ENCODE measurements around the gene SSH2. TPM values are rescaled to one million over a fixed set of nuclear protein-coding genes. Genes with fewer than 3 reads are reported as not detected.

SSH2 gene
- total and polyA plus RNA-seq, 8 donors = 8.4 to 19.1 (median 10.3) TPM

- 96 to 97% methylated on average over 5 of the region's 5 CpGs for WGBS, 2 donors
- Histone ChIP-seq H3K36me3 (no peaks in the 10 kb centered on the region), H3K4me3 (no peak overlapping the region), H3K9me3 (no peaks in the 10 kb centered on the region), H3K27ac (no peak overlapping the region), H3K27me3 (no peaks in the 10 kb centered on the region), H3K4me1 (peaks cover 2 to 11% (median 8%) of the 10 kb centered on the region in 3 donors)
- FAIRE-seq = no peak
- intact Hi-C loops (cut with DNase I) = no loop called here
- no peak for TF ChIP-seq CTCF (IDR thresholded peaks at IDR 0.05)
- ATAC-seq = no peak
- DNase-seq = no peak
Measured at GRCh38 chr17:29749045-29749825, 180.8 kb downstream of the SSH2 start.

GRCh38 chr17:29748400-29748799 is 181.6 kb downstream of the SSH2 start:
- no peak overlapping the region for H3K4me3 ChIP-seq
- WGBS, 2 donors = 94 to 96% methylated on average over 1 of the region's 1 CpG
- H3K27me3 ChIP-seq = no peaks in the 10 kb centered on the region
- no peak overlapping the region for H3K27ac ChIP-seq
- no peaks in the 10 kb centered on the region for H3K36me3 ChIP-seq
- no peak for FAIRE-seq
- intact Hi-C loops (cut with DNase I) = no loop called here
- H3K9me3 ChIP-seq = no peaks in the 10 kb centered on the region
- H3K4me1 ChIP-seq = peaks cover 5 to 14% (median 10%) of the 10 kb centered on the region in 3 donors
- no peak for TF ChIP-seq CTCF (IDR thresholded peaks at IDR 0.05)
- no peak for ATAC-seq
- no peak for DNase-seq

- intact Hi-C loops (cut with DNase I) = no loop called here
- H3K4me1 ChIP-seq = peaks cover 5 to 14% (median 10%) of the 10 kb centered on the region in 3 donors
- H3K27ac ChIP-seq = no peak overlapping the region
- FAIRE-seq = no peak
- TF ChIP-seq CTCF (IDR thresholded peaks at IDR 0.05) = no peak
- no peak overlapping the region for H3K4me3 ChIP-seq
- no peaks in the 10 kb centered on the region for H3K9me3 ChIP-seq
- no peak for ATAC-seq
- H3K36me3 ChIP-seq = no peaks in the 10 kb centered on the region
- DNase-seq = no peak
- H3K27me3 ChIP-seq = no peaks in the 10 kb centered on the region
- 95 to 97% methylated on average over 1 of the region's 1 CpG for WGBS, 2 donors
Measured at GRCh38 chr17:29747660-29748059, 182.4 kb downstream of the SSH2 start.

- FAIRE-seq = no peak
- WGBS, 2 donors = 88 to 91% methylated on average over 4 of the region's 4 CpGs
- no peak for ATAC-seq
Measured at GRCh38 chr17:29746669-29747068, 183.4 kb downstream of the SSH2 start.

More at GRCh38 chr17:29746669-29747068, 183.4 kb downstream of the SSH2 start:
- no peak for TF ChIP-seq CTCF (IDR thresholded peaks at IDR 0.05)
- Histone ChIP-seq H3K4me1 (peaks cover 5 to 14% (median 10%) of the 10 kb centered on the region in 3 donors), H3K9me3 (no peaks in the 10 kb centered on the region), H3K27ac (no peak overlapping the region), H3K36me3 (no peaks in the 10 kb centered on the region), H3K4me3 (no peak overlapping the region), H3K27me3 (no peaks in the 10 kb centered on the region)
- intact Hi-C loops (cut with DNase I) = no loop called here
- DNase-seq = no peak

Measured in pancreas (tissue), 10 donors.